Measurements from ENCODE around the gene PPP2R5E.

PPP2R5E gene

DNA sequence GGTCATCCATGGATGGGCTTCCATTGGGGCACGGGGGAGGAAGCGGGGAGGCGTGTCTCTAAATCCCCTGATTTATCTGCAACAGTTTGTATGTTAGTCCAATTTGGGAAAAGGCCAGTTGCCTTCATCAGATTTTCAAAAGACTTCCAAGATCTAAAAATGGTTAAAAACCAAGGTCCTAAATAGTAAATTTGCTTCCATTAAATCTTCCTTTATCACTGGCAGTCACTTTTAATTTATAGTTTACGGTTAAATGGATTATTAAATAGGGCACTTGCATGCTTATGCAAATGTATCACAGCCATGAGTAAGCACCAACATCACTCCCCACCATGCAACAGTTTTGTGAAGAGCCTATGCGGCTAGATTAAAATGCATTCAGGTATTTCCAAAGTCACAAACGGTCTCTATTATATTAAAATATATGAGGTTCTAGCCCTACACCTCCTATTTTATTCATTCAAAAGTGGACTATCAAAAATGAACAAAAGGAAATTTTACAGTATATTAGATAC is 116.3 kb downstream of the PPP2R5E start:
- Histone ChIP-seq H3K4me1 (ENCODE audit: control insufficient read depth, insufficient read depth, low read length) (no peaks in the 10 kb centered on the region), H3K36me3 (ENCODE audit: insufficient read depth, low read length) (no peaks in the 10 kb centered on the region), H3K27me3 (ENCODE audit: control insufficient read depth, insufficient read depth, low read length) (no peaks in the 10 kb centered on the region)

DNA sequence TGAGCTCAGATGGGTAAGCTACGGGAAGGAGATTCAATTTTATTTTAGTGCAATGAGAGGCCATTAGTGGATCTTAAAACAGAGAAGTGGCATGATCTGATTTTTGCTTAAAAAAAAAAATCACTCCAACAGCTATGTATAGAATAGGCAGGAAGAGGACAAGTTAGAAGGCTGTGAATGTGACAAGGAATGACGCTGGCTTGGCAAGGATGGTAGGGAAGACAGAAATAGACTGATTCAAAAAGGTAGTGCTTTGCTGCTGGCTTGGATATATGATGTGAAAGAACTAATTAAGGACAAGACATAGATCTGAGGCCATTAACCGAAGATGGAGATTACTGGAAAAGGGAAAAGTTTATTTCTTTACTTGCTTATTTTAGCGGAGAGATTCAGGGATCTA is 119.3 kb downstream of the PPP2R5E start:
- Histone ChIP-seq H3K27me3 (ENCODE audit: control insufficient read depth, insufficient read depth, low read length) (no peaks in the 10 kb centered on the region), H3K36me3 (ENCODE audit: insufficient read depth, low read length) (peaks cover 7% of the 10 kb centered on the region), H3K9ac (ENCODE audit: low read depth, low read length) (no peak overlapping the region), H3K4me3 (ENCODE audit: low read length) (no peak overlapping the region), H3K4me2 (ENCODE audit: low read length) (no peak overlapping the region), H3K4me1 (ENCODE audit: control insufficient read depth, insufficient read depth, low read length) (no peaks in the 10 kb centered on the region), H3K9me3 (replicated peaks; ENCODE audit: low read length) (no peaks in the 10 kb centered on the region)

More for the DNA sequence above, 116.3 kb downstream of the PPP2R5E start:
- Histone ChIP-seq H3K9ac (ENCODE audit: low read depth, low read length) (no peak overlapping the region), H3K9me3 (replicated peaks; ENCODE audit: low read length) (no peaks in the 10 kb centered on the region), H3K4me2 (ENCODE audit: low read length) (no peak overlapping the region), H3K4me3 (ENCODE audit: low read length) (no peak overlapping the region)

DNA sequence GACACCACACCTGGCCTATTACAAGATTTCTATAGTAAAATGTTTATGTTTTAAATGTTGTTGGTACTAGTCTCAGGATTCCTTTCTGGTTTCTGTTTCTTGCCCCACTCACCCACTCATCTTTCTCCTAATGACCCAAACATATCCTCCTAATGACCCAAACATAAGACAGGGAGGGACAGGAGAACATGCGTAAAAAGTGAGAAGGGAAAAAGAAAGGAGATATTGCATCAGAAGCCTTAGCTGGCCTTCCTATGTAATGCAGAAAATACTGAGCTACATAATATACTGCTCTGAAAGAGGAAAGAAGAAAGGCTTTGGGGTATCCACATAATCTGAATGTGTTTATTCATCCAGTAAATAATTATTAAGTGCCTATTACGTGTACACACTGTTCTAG is 119.8 kb downstream of the PPP2R5E start:
- H3K4me2 ChIP-seq (ENCODE audit: low read length), result no peak overlapping the region

DNA sequence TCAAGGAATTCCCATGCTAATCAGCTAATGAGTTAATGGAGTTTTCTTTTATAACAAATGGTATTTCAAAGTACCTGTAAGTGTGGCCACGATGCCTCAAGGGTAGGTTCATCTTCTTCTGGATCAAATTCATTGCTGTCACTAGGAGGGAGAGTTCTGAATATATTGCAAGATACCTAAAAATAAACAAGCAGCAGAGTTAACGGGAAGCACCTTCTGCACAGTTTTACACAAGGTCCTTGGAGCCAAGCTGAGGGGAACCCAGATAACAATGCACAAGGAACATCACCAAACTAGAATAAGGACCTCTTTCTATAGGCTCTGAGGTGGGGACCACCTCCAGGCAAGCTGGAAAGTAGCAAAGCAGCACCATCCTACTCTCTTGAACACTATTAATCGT is 121.3 kb downstream of the PPP2R5E start:
- Histone ChIP-seq H3K9ac (ENCODE audit: low read depth, low read length) (no peak overlapping the region), H3K4me3 (ENCODE audit: low read length) (no peak overlapping the region), H3K36me3 (ENCODE audit: insufficient read depth, low read length) (peaks cover 7% of the 10 kb centered on the region), H3K27me3 (ENCODE audit: control insufficient read depth, insufficient read depth, low read length) (no peaks in the 10 kb centered on the region), H3K9me3 (replicated peaks; ENCODE audit: low read length) (no peaks in the 10 kb centered on the region), H3K4me2 (ENCODE audit: low read length) (no peak overlapping the region), H3K4me1 (ENCODE audit: control insufficient read depth, insufficient read depth, low read length) (no peaks in the 10 kb centered on the region)

More for the DNA sequence above, 119.8 kb downstream of the PPP2R5E start:
- Histone ChIP-seq H3K9me3 (replicated peaks; ENCODE audit: low read length) (no peaks in the 10 kb centered on the region), H3K36me3 (ENCODE audit: insufficient read depth, low read length) (peaks cover 7% of the 10 kb centered on the region), H3K9ac (ENCODE audit: low read depth, low read length) (no peak overlapping the region), H3K4me3 (ENCODE audit: low read length) (no peak overlapping the region), H3K4me1 (ENCODE audit: control insufficient read depth, insufficient read depth, low read length) (no peaks in the 10 kb centered on the region), H3K27me3 (ENCODE audit: control insufficient read depth, insufficient read depth, low read length) (no peaks in the 10 kb centered on the region)

DNA sequence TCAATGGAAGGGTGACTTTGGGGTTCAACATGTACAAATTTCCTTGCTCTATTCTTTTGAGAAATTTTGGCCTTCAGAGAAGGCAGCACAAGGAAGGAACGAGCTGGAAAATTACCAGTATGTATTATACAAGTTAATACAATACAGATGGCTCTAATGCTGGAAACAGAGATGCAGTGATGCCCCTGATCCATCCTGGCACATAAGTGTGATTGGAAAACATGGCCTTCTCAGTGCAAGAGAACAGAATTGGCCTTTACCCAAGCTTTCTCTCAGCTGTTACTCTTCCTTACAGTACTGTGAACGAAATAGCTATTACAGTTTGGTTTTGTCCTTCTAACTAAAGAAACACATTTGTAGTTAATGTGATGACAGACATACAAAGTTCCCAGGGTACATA is 122.0 kb downstream of the PPP2R5E start:
- H3K4me1 ChIP-seq (ENCODE audit: control insufficient read depth, insufficient read depth, low read length), result no peaks in the 10 kb centered on the region
- peaks cover 7% of the 10 kb centered on the region for H3K36me3 ChIP-seq (ENCODE audit: insufficient read depth, low read length)
- H3K4me2 ChIP-seq (ENCODE audit: low read length), result no peak overlapping the region
- H3K27me3 ChIP-seq (ENCODE audit: control insufficient read depth, insufficient read depth, low read length), result no peaks in the 10 kb centered on the region
- no peak overlapping the region for H3K9ac ChIP-seq (ENCODE audit: low read depth, low read length)
- no peak overlapping the region for H3K4me3 ChIP-seq (ENCODE audit: low read length)
- no peaks in the 10 kb centered on the region for H3K9me3 ChIP-seq (replicated peaks; ENCODE audit: low read length)

DNA sequence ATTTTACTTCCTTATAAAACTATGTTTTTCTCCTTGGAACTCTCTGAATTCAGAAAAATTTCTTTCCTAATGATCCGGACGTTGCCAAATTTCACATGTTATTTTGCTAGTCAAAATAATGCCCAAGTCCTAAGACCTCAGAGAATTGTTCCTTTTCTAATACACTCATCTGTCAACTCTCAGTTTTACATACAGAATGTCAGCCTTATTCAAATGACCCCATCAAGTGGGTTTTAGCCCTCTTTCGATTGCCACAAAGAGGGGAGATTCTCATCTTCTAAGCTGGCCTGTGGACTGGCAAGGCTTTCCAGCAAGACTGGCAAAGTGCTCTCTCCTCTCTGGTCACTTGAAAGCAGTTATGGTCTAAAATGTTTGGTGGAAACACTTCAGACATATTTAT is 125.2 kb downstream of the PPP2R5E start:
- Histone ChIP-seq H3K9me3 (replicated peaks; ENCODE audit: low read length) (no peaks in the 10 kb centered on the region), H3K4me3 (ENCODE audit: low read length) (no peak overlapping the region), H3K4me2 (ENCODE audit: low read length) (no peak overlapping the region), H3K27me3 (ENCODE audit: control insufficient read depth, insufficient read depth, low read length) (no peaks in the 10 kb centered on the region), H3K4me1 (ENCODE audit: control insufficient read depth, insufficient read depth, low read length) (no peaks in the 10 kb centered on the region), H3K9ac (ENCODE audit: low read depth, low read length) (no peak overlapping the region), H3K36me3 (ENCODE audit: insufficient read depth, low read length) (peaks cover 15% of the 10 kb centered on the region)

DNA sequence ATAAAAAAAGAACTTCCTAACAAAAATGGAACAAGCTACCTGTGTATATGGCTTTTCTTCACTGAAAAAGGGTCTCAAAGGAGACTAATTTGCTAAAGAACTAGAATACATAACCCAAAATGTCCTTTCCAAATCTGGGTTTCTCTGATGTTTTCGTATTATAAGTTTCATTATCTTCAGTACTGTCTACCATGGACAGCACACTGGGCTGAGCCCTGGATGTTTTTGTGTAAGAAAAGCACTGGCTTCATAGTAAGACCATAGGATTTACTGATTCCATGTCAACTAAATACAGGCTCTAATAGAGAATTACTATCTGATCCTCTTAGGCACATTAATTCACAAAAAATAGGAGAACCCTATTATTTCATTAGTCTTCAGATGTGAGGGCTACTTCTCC is 130.2 kb downstream of the PPP2R5E start:
- Histone ChIP-seq H3K36me3 (ENCODE audit: insufficient read depth, low read length) (peaks cover 24% of the 10 kb centered on the region), H3K9me3 (replicated peaks; ENCODE audit: low read length) (no peaks in the 10 kb centered on the region), H3K4me2 (ENCODE audit: low read length) (no peak overlapping the region), H3K4me3 (ENCODE audit: low read length) (no peak overlapping the region), H3K27me3 (ENCODE audit: control insufficient read depth, insufficient read depth, low read length) (no peaks in the 10 kb centered on the region), H3K9ac (ENCODE audit: low read depth, low read length) (no peak overlapping the region), H3K4me1 (ENCODE audit: control insufficient read depth, insufficient read depth, low read length) (no peaks in the 10 kb centered on the region)

DNA sequence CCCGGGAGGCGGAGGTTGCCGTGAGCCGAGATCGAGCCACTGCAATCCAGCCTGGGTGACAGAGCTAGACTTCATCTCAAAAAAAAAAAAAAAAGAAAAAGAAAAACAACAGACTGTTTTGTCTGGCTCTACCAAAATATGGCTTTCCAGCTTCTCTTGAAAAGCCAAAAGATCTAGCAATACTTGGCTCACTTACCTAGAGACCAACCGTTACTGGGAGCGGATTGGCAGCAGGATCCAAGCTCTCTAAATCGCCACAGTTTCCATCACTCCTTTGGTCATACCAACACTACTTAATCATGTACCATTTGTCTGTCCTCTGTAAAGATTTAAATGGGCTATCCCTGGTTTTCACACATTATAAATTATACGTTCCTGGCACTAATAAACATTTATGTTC is 136.8 kb downstream of the PPP2R5E start:
- Histone ChIP-seq H3K27me3 (ENCODE audit: control insufficient read depth, insufficient read depth, low read length) (no peaks in the 10 kb centered on the region), H3K36me3 (ENCODE audit: insufficient read depth, low read length) (peaks cover 11% of the 10 kb centered on the region), H3K9me3 (replicated peaks; ENCODE audit: low read length) (no peaks in the 10 kb centered on the region), H3K4me1 (ENCODE audit: control insufficient read depth, insufficient read depth, low read length) (no peaks in the 10 kb centered on the region), H3K4me2 (ENCODE audit: low read length) (no peak overlapping the region), H3K4me3 (ENCODE audit: low read length) (no peak overlapping the region), H3K9ac (ENCODE audit: low read depth, low read length) (no peak overlapping the region)

DNA sequence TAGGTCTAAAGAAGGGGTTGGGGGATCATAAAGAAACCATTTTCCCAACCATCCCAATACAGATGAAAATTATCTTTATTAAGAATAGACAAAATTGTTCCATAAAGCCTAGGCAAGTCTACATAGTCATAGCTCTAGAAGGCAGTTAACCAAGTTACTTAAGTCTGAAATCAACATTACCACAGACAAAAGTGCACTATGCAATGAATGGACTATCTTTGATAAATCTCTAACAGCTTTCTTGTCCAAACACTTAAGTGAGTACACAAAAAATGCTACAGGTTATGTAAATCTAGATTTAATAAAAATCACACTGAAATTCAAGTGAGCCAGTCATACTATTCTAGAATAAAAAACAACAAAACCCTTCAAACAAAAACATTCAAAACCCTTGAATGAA is 137.5 kb downstream of the PPP2R5E start:
- Histone ChIP-seq H3K4me1 (ENCODE audit: control insufficient read depth, insufficient read depth, low read length) (no peaks in the 10 kb centered on the region), H3K9ac (ENCODE audit: low read depth, low read length) (no peak overlapping the region), H3K9me3 (replicated peaks; ENCODE audit: low read length) (no peaks in the 10 kb centered on the region), H3K4me2 (ENCODE audit: low read length) (no peak overlapping the region), H3K4me3 (ENCODE audit: low read length) (no peak overlapping the region), H3K27me3 (ENCODE audit: control insufficient read depth, insufficient read depth, low read length) (no peaks in the 10 kb centered on the region), H3K36me3 (ENCODE audit: insufficient read depth, low read length) (peaks cover 8% of the 10 kb centered on the region)

DNA sequence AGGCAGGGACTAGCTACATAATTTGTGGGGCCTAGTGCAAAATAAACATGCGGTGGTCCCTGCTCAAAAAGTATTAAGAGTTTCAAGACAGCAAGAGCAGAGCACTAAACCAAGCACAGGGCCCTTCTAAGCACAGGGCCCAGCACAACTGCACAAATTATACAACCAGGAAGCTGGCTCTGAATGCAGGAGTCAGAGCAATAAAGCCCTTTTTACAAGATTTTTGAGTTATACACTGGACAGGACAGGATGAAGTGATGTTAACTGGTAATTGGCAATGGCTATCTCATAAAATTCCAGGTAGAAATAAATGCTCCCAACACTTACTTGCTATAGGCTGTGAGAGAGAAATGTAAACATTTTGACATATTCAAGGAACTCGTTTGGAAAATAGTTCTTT is 138.3 kb downstream of the PPP2R5E start:
- peaks cover 4% of the 10 kb centered on the region for H3K36me3 ChIP-seq (ENCODE audit: insufficient read depth, low read length)
- no peaks in the 10 kb centered on the region for H3K9me3 ChIP-seq (replicated peaks; ENCODE audit: low read length)
- H3K27me3 ChIP-seq (ENCODE audit: control insufficient read depth, insufficient read depth, low read length), result no peaks in the 10 kb centered on the region
- no peak overlapping the region for H3K4me3 ChIP-seq (ENCODE audit: low read length)
- no peak overlapping the region for H3K4me2 ChIP-seq (ENCODE audit: low read length)
- no peak overlapping the region for H3K9ac ChIP-seq (ENCODE audit: low read depth, low read length)
- H3K4me1 ChIP-seq (ENCODE audit: control insufficient read depth, insufficient read depth, low read length), result no peaks in the 10 kb centered on the region

DNA sequence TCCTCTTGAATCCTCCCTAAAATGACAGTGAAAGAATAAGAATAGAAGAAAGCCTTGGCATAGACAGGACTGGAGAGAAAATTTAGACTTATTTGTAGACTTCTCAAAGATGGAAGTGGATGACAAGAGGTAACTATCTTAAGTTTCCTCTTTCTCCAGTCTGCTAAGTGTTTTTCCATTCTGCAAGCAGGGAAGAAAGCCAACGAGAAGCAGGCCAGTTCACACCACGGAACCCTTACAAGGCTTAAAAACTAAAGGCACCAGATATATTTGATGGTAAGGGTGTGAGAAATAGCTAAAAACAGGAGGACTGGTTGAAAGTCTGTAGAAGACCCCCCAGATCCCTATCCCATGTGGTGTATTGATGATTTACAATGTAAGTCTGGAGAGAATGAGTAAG is 141.5 kb downstream of the PPP2R5E start:
- Histone ChIP-seq H3K27me3 (ENCODE audit: control insufficient read depth, insufficient read depth, low read length) (no peaks in the 10 kb centered on the region), H3K9ac (ENCODE audit: low read depth, low read length) (no peak overlapping the region), H3K4me3 (ENCODE audit: low read length) (no peak overlapping the region), H3K4me1 (ENCODE audit: control insufficient read depth, insufficient read depth, low read length) (no peaks in the 10 kb centered on the region), H3K36me3 (ENCODE audit: insufficient read depth, low read length) (no peaks in the 10 kb centered on the region), H3K9me3 (replicated peaks; ENCODE audit: low read length) (no peaks in the 10 kb centered on the region), H3K4me2 (ENCODE audit: low read length) (no peak overlapping the region)

DNA sequence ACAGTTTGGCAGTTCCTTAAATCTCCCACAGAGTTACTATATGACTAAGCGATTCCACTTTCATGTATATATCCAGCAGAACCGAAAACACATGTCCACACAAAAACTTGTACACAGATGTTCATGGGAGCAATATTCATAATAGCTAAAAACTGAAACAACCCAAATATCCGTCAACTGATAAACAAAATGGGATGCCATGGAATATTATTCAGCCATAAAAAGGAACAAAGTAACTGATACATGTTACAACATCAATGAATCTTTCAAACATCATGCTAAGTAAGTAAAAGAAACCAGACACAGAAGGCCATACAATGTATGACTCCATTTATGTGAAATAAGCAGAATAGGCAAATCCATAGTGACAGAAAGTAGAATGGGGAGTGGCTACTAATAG is 144.2 kb downstream of the PPP2R5E start:
- H3K27me3 ChIP-seq (ENCODE audit: control insufficient read depth, insufficient read depth, low read length), result no peaks in the 10 kb centered on the region
- no peak overlapping the region for H3K4me3 ChIP-seq (ENCODE audit: low read length)
- H3K9ac ChIP-seq (ENCODE audit: low read depth, low read length), result no peak overlapping the region

More for the DNA sequence above, 144.2 kb downstream of the PPP2R5E start:
- Histone ChIP-seq H3K9me3 (replicated peaks; ENCODE audit: low read length) (no peaks in the 10 kb centered on the region), H3K36me3 (ENCODE audit: insufficient read depth, low read length) (no peaks in the 10 kb centered on the region), H3K4me2 (ENCODE audit: low read length) (no peak overlapping the region), H3K4me1 (ENCODE audit: control insufficient read depth, insufficient read depth, low read length) (no peaks in the 10 kb centered on the region)

Measured in skeletal muscle satellite cell (primary cell).